Right lung (tissue), 5 donors: Measurements from ENCODE around the gene HDAC9. TPM values are rescaled to one million over a fixed set of nuclear protein-coding genes. Genes with fewer than 3 reads are reported as not detected.

ENCODE experiments used
- DNase-seq, 2 donors: peaks; one replicate each; pipeline ENCODE4 v3.0.0-alpha.2; 2013
- polyA plus RNA-seq, 5 donors: library from polyadenylated mRNA; unstranded; fragments of 120-200 nt; gene quantifications; one replicate each; pipeline versions ENCODE4 v1.2.1 to v1.2.3, GENCODE V29; 2013; ENCODE audit warnings: inconsistent platforms in 1 of 5, low replicate concordance in 1 of 5; ENCODE audit not compliant: insufficient read length in 5 of 5, insufficient read depth in 1 of 5

Gene HDAC9
- polyA plus RNA-seq, 5 donors, result 6.5 to 12.3 (median 11.1) TPM

DNA sequence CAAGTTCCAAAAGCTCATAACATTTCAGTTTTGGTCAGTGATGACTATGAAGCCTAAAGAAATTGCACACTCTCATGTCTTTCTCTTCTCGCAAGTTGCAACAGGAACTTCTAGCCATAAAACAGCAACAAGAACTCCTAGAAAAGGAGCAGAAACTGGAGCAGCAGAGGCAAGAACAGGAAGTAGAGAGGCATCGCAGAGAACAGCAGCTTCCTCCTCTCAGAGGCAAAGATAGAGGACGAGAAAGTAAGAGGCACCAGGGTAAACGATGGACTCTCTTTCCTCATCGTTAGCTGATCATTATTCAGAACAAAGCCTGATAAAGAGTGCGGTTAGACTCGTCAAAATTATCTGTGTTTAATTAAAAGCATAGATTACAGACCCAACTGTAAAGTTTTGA, 94.7 kb downstream of the HDAC9 start:
- no peak for DNase-seq

DNA sequence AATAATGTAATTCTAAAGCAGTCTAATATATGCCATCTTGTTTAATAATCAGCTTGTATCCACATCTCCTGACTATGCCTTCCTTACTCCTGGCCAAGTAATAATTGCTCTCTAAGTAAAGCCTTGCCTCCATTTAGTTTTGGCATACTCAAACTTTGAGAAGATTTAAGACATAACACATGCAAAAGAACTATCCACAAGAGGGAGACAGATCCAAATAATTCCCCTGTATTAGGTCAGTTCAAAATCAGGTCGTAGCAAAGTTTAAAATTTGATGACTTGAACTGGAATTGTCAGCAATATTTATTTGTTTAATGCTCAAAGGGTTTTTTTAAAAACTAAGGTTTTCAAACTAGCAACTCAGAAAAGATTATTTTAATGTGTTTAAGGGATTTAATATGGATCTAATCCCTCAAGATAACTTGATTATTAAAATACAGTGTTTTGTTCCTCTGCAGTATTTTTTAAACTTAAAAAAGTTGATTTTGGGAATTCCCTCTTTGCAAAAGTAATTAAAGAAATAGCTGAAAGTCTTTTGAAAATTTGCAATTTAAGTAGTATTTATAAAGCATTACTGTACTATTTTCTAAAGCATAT, 95.3 kb downstream of the HDAC9 start:
- peak in 1 of 2 donors; percentile 22 for DNase-seq

DNA sequence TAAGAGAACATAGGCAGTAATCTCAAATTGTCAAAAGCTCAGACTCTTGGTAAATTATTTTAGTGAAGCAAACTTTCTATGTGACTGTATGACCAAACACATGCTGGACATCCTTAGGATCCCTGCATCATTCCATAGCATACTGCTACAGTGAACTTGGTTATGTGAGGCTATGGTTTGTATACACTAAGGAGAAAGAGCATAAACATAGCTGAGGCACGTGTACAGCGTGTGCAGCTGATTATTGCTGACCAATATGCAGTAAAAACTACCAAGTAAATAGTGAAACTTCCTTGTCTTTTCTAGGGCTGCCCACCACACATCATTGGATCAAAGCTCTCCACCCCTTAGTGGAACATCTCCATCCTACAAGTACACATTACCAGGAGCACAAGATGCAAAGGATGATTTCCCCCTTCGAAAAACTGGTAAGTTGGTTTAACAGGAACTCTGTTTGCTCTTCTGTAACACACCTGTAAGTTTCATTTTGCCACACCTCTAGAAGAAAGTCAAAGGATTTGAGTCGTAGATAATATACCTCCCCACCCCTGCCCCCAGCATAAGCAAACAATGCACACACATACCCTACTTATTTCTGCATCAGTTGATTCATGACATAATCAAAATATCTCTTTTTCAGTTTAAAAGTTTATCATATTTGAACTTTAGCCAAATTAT, 98.2 kb downstream of the HDAC9 start:
- DNase-seq, result no peak

DNA sequence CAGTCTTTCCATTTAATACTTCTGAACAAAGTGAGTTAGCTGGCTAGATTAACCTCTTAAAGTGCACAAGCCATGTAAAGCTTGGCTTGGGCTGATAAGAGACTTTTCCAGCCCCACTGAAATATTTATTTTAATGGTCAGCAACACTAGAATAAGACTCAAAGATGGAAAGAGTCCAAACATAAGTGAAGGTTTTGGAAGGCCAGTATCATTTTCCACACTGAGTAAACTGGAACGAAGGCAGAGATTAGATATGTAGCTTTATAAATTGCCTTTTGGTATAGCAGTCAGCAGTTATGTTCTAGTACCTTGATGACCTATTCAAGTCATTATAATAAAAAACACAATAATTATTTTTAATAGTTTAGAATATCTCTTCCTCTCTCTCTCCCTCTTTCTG, 102.2 kb downstream of the HDAC9 start:
- no peak for DNase-seq

DNA sequence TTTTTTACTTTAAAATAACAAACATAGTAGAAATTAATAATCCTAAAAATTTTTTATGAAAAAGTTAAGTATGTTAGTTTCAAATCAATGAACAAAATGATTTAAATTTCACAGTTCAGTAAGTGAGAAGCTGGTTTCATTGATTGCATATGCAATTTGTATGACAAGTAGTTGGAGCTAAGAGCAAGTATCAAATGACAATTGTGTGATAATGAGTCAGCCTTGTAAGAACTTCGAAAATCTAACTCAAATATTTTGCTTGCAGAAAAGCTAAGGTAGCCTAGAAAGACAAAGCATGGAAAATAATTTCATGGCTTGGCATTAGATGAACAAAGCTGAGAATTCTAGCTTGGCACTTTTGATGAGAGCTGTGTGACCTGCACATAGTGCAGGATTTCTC, 111.5 kb downstream of the HDAC9 start:
- no peak for DNase-seq

DNA sequence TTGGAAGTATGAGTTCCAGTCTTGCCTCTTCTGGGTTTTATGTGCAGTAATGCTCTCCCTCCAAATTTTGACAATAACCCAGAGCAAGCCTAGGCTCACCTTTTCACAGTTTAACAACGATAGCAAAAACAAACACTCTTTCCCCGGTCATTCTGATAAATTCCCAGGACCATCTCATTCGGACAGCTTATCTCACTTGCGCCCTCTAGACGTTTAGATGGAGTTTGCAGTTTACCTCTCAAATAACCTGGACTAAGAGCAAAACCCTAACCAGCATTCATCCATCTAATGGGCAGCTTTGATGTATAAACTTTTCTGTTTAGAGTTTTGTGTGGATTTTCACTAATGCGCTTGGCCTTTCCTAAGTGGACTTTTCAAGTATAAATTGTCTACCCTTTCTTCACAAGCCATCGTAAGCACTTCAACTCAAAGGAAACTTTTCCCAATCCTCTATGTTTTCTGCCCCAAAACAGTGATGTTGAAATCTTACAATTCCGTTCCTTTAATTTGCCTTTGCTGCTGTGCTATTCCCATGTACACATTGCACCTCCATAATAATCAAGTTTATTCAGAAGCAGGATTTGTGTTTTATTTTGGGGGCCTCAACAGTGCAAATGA, 114.9 kb downstream of the HDAC9 start:
- peak; percentile 6 for DNase-seq

DNA sequence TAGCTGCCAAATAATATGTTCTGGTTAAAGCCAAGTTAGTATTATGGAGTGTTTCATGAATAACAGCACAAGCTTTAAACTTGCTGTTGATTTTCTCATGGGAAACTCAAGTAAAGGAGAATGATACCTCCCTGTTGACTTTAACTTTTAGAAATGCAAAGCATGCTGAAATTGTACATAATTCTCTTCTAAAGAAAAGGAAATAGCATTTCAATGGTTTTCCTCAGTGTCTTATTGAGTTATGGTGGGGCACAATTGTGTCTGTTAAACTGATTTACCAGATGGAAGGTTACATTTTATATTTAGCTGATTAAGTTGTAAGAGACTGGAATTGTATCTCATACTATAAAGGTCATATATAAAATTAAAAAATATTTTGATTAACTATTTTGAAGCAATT, 119.3 kb downstream of the HDAC9 start:
- DNase-seq, result no peak

DNA sequence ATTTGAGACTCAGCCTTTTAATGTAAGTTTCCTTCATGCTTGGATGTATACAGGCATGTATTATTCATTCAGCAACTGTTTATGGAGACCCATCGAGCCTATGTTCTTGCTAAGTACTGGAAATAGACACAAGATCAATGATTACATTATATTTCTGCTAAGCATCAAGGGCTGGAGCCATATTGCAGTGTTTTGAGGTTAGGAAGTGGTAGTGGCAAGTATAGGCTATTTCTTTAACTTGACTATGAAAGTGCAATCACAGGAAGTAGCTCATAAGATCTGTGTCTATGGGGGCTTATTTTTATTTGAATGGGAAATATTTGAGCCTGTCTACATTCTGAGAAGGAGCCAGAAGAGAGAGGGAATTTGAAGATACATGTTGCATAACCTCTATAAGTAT, 123.8 kb downstream of the HDAC9 start:
- no peak for DNase-seq

DNA sequence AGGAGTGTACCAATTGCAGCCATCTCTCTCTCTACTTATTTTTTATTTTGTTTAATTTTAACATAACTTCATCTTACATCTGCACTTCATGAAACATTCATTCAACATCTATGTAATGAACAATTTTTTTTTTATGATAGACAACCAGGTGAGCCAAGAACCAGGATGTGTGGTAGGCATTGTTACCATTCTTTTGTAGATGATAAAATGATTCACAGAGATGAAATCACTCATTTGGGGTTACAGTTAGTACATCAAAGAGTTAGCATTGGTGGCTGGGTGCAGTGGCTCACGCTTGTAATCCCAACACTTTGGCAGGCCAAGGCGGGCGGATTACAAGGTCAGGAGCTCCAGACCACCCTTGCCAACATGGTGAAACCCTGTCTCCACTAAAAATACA, 127.8 kb downstream of the HDAC9 start:
- no peak for DNase-seq

DNA sequence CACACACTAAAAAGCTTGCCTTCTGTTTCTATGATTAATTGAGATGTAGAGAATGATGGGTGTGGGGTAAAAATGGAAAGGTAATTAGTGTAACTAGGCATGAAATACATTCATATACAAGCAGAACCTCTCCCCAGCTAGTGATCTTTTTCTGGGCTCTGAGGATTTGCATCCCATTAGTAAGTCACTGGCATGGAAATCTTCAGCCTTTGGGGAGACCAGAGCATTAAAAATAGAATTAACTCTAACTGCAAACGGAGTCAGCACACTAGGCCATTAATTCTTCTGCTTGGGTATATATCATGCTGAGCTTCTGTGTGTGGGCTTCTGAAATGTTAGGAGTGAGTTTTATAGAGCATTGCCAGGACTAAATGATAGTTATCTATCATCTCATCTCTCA, 128.9 kb downstream of the HDAC9 start:
- no peak for DNase-seq

DNA sequence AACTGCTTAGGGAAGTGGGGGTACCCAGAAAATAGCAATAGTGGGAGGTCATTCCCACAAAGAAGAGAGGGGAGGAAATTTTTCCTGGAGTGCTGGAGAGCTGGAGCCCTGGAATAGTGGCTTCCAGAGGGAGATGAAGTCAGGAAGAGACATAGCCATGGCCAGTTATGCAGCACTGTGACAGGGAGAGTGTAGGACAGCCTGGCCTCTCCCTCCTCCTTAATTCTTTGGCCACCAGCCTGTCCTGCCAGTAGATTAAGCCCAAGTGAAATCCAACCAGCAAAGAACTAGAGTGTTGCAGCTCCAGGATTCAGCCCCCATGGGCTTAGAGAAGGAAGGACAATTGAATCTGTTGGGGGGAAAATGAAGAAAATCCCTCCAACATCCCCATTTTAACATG, 130.5 kb downstream of the HDAC9 start:
- no peak for DNase-seq

DNA sequence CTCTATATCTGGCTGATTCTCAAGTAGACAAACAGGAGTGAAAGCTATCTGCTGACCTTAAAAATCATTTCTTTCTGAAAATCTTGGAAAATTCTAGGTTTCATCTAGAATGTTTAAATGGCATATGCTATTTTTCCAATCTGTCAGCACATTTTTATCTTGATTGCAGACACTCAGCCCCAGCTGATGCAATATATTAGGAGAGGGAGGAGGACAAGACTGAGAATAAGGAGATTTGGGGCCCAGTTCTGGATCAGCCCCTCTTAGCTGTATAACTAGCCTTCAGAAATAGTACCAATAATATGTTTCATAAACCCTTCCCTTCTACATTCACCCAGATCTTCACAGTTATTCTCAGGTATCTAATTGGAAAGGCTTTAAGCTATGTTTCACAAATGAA, 131.2 kb downstream of the HDAC9 start:
- no peak for DNase-seq

DNA sequence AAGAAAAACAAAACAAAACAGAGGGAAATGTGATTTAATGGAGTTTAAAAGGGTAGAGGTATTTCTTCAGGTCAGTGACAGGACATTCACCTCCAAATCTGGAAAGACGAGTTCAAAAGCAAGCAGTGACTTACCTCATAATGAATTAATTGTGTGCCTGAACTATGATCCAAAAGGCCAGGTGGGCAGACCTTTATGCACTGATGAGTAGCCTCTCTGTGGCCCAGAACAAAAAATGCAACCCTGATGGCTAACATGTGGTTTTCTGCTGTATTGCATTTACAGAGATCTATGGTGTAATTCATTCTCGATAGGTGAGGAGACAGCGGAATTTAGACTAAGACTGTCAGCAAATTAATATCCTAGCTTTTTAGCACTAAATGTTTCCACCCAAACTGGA, 142.0 kb downstream of the HDAC9 start:
- DNase-seq, result no peak

DNA sequence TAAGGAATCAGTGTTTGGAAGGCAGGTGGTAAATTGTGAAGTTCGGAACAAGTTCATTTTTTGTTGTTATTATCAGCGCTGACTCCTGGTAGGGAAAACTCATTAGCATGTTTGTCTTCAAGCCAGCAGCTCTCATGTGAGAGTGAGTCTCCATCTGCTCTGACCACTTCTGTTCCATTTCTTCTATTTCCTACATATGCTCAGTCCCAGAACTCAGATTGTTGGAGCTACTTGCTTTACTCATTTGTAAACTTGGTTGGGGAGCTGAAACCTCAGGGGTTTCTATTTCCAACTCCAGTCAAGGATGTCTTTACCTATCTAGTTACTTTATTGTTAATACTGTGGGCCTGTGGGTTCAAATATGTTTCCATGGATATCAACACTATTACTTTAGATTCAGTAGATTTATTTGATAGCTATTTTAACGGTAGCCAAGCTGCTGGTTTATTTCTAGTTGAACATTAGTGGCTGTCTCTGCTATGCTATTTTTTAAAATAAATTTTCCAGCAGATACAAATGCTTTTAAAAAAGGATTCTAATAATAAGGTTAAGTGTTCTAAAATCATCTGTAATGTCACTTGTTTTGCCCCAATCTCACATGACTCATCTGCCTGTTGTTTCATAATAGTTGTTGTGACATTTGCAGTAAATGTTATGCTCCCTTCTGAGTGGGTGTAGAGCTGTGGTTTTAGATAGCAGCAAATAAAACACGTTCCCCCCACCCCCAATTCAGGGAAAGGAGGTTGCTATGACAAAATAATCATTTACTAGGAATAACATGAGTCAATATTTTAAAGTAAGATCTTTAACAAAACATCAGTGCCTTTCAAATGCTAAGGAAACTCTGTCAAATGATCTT, 143.3 kb downstream of the HDAC9 start:
- DNase-seq, result no peak

DNA sequence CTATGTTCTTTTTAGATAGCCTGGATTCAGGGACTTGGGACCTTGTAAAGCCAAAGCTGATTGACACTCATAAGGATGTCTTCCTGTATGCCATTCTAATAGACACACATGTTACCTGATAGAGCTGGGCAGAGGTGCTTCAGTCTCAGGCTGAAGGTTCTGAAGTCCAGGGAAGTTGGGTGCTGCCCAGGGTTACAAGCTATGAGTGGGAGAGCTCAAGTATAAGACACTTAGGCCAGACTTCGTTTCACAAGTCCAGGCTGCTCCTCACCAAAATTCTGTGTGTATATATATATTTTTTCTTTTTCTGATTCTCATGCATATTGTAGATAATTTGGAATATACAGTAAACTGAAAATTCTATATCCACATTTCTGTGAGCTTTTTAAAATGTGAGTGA, 144.2 kb downstream of the HDAC9 start:
- DNase-seq, result no peak

DNA sequence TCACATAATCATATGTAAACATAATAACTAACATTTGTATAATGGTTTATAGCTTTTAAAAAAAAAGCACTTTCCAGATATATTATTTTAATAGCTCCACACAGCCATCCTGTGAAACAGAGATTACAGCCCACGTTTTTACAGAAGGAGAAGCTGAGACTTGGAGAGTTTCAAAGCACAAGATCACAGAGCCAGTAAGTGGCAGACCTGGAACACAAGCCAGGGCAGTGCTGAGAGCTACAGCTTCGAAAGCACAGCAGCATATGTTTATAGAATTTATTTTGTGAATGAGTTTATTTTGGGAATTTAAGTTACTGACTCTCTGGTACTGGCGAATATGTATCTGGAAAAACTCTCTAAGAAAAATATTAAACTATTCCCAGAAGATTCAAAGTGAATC, 149.4 kb downstream of the HDAC9 start:
- no peak for DNase-seq

DNA sequence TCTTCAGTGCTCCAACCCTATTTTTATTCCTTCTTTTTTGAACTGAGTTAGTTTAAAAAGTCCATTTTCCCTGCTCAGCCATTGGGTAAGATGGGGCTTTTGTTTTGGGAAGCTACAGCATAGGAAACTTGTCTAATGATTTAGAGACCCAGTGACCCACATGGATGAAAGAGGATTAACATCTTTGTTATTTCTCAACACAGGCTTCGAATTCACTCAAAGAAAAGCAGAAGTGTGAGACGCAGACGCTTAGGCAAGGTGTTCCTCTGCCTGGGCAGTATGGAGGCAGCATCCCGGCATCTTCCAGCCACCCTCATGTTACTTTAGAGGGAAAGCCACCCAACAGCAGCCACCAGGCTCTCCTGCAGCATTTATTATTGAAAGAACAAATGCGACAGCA, 152.0 kb downstream of the HDAC9 start:
- DNase-seq, result no peak

DNA sequence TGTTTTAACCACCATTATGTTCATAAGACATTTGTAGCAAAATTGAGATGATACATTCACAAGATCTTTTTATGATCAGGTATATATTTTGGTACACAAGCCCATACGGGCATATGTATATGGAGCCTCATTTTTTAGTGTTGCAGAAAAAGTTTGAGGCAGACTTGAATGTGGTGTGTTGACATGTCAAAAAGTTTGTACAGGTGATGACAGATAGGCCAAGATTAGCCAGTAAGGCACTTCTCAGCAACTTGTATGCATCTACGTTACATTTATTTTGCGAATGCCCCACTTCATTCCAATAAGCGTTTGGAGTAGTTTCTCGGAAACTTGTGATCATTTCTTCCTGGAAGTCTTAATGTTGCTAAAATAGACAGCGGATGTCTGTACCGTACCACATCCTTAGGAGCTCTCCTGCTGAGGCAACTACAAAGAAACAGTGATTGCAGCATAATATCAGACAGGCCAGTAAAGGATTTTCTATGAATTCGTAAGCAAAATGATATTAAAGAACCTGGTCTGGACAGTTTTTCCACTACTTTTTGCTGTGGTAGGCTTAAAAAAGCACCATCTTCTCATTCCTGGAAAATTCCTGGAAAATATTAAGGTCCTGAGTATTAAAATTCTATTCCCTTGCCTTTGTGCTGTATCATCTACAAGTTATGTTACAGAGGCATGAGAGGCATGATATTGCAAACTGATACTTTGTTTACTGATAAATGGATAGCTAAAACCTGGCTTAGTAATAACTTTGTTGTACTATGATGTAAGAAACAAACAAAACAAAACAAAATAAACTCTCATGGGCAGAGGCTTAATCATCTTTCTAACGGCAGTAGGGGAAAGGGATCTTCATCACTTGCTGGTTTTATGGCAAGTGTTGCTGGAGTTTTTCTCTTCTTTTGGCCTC, 153.6 kb downstream of the HDAC9 start:
- DNase-seq, result no peak

DNA sequence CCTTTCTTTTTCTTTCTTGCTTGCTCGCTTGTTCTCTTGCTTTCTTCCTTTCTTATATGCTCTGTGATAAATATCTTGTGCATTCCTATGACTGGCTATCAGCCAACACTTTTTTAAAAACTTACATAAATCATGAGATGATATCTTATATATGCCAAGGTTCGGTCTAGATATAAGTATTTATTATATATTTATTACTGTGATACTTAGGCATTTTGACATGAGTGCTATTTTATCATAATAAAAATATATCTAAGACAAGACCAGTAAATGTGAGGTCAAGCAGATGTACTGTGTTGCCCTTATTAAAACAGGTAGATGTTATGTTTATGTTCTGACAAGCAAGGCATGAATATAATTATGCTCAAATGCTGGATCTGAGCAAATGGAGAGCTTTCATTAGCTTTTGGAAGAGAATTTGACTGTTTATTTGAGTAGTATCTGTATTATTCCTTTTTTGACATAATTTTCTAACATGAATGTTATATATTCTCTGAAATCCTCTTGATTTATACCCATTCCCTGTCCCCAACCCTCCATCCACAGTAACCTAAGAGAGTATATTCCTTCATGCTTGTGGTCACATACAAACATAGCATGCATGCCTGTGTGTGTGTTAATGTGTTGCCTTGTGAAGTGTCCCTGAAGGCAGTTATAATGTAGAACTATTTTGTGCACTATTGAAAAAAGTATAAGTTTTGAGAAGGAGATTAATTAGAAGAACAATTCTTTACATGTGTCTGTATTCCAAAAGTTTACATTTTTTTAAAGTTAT, 158.0 kb downstream of the HDAC9 start:
- DNase-seq, result no peak

DNA sequence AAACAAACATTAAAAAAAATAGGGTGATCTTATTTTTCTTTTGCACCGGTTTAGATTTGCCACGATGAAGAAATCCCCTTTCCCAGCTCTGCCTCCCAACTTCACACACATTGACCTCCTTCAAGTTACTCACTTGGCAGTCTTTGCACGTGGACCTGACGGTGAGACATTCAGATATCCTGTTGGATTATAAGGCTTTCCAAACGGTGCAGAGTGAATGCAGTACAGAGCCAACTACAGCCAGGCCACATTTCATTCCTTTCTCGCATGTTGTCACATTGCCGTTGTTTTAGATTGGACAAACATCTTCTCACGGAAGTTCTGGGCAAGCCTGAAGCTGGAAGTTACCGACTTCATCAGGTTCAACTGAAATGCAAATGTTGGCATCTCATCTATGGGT, 159.2 kb downstream of the HDAC9 start:
- no peak for DNase-seq

DNA sequence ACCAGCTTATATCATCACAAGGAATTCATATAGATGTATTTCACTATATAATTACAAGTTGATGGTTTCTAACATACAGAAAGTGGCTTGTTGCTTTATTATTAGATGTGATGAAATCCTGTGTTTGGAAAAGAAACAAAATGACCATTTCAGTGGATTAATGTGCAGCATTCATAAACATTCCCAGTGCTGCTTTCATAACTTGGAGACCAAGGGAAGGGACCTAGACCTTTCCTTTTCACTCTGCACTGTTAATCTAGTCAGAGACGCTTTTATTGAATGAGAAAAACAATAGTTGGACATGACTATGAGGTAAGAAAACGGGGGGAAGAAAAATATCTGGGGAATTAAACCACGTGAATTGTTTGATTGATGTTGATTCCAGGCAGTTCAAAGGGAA, 160.0 kb downstream of the HDAC9 start:
- no peak for DNase-seq
